ENCODE data around the gene PPFIA3.
"Not testable (repeated sequence)": the region's sequence is repeated elsewhere in the genome, so short reads cannot be mapped to it uniquely, and the experiment has no call there.

Gene PPFIA3

DNA sequence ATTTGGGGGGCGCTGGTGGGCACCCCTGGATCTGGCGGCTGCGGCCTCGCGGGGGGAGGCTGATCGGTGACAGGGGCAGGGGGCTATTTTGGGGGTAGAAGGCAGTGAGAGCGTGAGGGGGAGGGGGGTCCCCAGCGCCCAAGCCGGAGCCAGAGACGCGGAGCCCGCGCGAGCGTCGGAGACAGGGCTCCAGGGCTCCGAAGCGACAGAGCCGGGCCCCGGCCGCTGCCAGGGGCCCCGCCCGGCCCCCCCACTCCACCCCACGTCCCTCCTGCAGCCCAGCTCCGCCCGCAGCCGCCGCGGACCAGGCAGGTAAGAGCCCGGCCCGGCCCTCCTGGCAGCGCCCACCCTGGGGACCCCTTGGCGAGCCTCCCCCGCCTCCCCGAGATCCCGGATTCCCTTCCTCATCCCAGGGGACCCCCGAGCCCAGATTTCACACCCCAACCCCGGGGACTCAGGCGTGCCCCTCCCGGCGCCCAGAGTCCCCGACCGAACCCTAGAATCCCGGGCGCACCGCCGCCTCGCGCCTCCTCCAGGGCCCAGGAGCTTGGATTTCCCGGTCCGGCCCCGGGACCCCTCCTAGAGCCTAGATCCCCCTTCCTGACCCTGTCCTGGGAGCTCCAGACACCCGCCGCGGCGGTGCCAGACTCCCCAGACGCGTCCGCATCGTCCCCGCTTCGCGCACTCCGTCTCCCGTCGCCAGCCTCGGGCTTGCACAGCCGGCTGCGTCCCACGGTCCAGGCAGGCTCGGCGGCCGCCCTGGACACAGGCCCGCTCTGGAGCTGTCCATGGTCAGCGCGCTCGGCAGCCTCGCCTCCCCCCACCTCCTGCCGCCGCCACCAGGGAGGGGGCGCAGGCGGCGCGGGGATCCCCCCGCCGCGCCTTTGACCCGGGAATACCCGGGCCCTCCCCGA lies at the start of gene PPFIA3:
PPFIA3 (plus strand) TSS at position 134 of the 914 bp plus-strand sequence. CDS start 8,330 bp downstream, outside the sequence.
- peak; percentile 86 for DNase-seq (ENCODE audit: low spot score)

- DNase-seq (ENCODE audit: low spot score) = no peak
Measured at GRCh38 chr19:49070416-49070815, 48.9 kb upstream of the PPFIA3 start.

DNA sequence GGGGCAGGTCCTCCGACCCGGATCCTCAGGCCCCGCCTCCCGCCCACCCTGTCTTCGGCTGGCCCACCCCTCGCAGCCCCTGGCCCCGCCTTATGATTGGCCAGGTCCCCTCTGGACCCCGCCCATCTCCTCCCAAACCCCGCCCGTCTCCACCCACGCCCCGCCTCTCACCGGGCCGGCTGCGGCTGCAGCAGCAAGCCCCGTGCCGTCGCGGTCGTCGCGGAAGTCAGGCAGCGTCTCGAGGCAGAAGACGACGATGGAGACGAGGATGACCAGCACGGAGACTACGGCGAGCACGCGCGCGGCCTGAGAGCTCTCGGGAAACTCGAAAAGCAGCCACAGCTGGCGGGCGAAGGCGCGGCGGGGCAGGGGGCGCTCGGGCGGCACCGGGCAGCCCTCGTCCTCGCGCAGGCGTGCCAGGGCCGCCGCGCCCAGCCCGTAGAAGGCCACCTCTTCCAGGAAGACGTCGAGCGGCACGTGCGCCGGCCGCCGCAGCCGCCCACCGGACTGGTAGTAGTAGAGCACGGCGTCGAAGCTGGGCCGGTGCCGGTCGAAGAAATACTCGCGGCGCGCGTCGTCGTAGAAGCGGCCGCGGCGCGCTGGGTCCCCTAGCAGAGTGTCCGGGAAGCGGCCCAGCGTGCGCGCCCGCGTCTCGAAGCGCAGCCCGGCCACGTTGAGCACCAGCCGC lies 47.3 kb upstream of the PPFIA3 start:
- DNase-seq (ENCODE audit: low spot score) = no peak

- DNase-seq (ENCODE audit: low spot score) = no peak
Measured at GRCh38 chr19:49073514-49074378, 45.6 kb upstream of the PPFIA3 start.

- not testable (repeated sequence) for DNase-seq (ENCODE audit: low spot score)
Measured at GRCh38 chr19:49074869-49075268, 44.5 kb upstream of the PPFIA3 start.

DNA sequence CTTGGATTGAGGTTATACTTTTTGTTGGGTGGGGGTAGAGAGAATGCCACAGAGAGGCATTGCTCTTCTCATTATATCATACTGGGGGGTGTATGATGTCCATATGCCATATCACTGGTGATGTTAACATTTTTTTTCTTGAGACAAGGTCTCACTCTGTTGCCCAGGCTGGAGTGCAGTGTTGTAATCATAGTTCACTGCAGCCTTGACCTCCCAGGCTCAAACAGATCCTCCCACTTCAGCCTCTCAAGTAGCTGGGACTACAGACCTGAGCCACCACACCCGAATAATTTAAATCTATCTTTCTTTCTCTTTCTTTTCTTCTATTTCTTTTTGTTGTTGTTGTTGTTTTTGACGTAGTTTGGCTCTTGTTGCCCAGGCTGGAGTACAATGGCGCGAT lies 39.0 kb upstream of the PPFIA3 start:
- DNase-seq (ENCODE audit: low spot score) = no peak

GRCh38 chr19:49081273-49081672 lies 38.1 kb upstream of the PPFIA3 start:
- no peak for DNase-seq (ENCODE audit: low spot score)

GRCh38 chr19:49084206-49085019 lies 34.9 kb upstream of the PPFIA3 start:
- DNase-seq (ENCODE audit: low spot score) = no peak

GRCh38 chr19:49085020-49085867 lies 34.1 kb upstream of the PPFIA3 start, which contains the start of gene SNRNP70:
Gene SNRNP70 (plus strand): TSS chr19:49085451. CDS start chr19:49086415, 964 bp downstream.
- peak; percentile 100 for DNase-seq (ENCODE audit: low spot score)

- no peak for DNase-seq (ENCODE audit: low spot score)
Measured at GRCh38 chr19:49085868-49086232, 33.5 kb upstream of the PPFIA3 start.

GRCh38 chr19:49086296-49086695 lies 33.0 kb upstream of the PPFIA3 start:
- DNase-seq (ENCODE audit: low spot score) = no peak

GRCh38 chr19:49091391-49092038 lies 27.8 kb upstream of the PPFIA3 start:
- no peak for DNase-seq (ENCODE audit: low spot score)

- DNase-seq (ENCODE audit: low spot score) = no peak
Measured at GRCh38 chr19:49092686-49093085, 26.7 kb upstream of the PPFIA3 start.

DNA sequence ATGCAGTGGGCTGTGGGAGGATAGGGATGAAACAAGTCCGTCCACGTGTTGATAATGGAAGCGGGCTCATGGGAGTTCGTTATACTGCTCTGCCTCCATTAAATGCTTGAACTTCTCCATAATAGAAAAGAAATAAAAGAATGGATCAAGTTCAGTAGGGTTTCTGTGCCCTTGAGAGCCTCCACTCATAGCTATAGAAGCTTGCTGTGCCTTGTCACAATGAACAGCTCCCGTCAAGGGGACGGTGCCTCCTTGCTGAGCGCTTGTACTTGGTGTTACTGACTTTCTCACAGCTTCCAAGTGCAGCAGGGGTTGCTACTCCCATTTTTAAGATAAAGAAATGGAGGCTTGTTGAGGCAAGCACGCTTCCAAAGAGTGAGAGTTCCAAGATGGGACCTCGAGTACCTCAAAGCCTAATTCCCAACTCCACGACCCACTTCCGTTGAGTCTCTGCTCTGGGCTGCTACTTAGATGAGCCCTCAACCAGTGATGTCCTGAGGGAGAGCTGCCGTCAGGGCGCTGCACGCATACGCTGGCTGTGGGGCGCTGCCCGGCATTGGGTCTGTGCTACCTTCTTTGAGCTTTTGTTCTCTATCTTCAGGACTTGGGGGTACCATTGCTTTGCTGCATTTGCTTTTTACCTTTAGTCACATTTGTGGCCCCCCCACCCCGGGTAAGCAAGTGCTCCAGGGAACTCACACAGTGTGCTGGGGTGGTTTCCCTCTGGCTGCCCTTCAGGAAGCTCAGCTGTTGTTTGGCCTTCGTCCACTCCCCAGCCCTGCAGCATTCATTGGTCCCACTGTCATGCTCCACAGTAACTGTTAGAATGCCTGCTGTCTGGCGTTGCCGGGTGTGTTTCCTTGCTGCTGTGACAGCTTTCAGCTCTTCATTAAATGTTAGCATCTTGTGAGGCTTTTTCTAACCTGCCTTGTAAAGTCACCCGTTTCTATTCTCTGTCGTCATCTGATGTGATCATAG lies 24.6 kb upstream of the PPFIA3 start:
- no peak for DNase-seq (ENCODE audit: low spot score)

- peak; percentile 87 for DNase-seq (ENCODE audit: low spot score)
Measured at GRCh38 chr19:49097453-49098288, 21.7 kb upstream of the PPFIA3 start.

DNA sequence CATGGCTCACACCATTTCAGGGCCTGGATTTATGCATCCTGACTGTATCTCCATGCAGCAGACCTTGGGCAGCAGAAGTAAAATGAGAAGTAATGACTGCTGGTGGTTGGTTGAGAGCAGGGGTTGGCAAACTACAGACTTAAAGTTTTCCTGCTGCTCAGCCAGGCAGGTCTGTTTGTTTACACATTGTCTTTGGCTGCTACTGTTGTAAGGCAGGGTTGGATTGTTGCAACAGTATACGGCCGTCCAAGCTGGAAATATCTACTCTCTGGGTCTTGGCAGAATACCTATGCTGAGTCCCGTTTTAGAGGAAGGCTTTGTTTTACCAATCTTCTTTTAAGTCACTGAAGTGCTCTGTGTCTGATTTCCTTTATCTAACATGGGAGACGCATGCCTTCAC lies 20.5 kb upstream of the PPFIA3 start:
- no peak for DNase-seq (ENCODE audit: low spot score)

GRCh38 chr19:49101160-49101559 lies 18.2 kb upstream of the PPFIA3 start:
- DNase-seq (ENCODE audit: low spot score) = no peak

- DNase-seq (ENCODE audit: low spot score) = no peak
Measured at GRCh38 chr19:49102303-49102702, 17.0 kb upstream of the PPFIA3 start.
